NT2/D1 (cell line): ENCODE measurements around the gene RHEX.

Source experiments
- DNase-seq: peaks from one replicate; pipeline ENCODE4 v3.0.0-alpha.2; 2011; ENCODE audit warnings: low read depth, low spot score
- H3K27me3 ChIP-seq: 2 replicates; pipeline ENCODE4 v1.6.0; 2011; ENCODE audit warnings: mild to moderate bottlenecking; ENCODE audit not compliant: insufficient read length, insufficient read depth
- H3K36me3 ChIP-seq: 2 replicates; pipeline ENCODE4 v1.6.1; 2011; ENCODE audit warnings: mild to moderate bottlenecking, low read length, mixed read lengths; ENCODE audit not compliant: insufficient read depth, insufficient read length
- H3K4me1 ChIP-seq: 2 replicates; pipeline ENCODE4 v1.5.1; 2011; ENCODE audit not compliant: insufficient read depth, insufficient read length
- H3K4me3 ChIP-seq: 2 replicates; pipeline ENCODE4 v1.5.1; 2011; ENCODE audit warnings: low read depth; ENCODE audit not compliant: insufficient read length
- H3K9ac ChIP-seq: 2 replicates; pipeline ENCODE4 v1.6.0; 2011; ENCODE audit warnings: low read depth; ENCODE audit not compliant: insufficient read length
- H3K9me3 ChIP-seq: 2 replicates; pipeline ENCODE4 v1.5.1; 2011; ENCODE audit warnings: mild to moderate bottlenecking, low read length; ENCODE audit not compliant: insufficient read depth
- SUZ12 ChIP-seq: IDR thresholded peaks from 2 replicates; pipeline ENCODE4 v1.6.1; 2011; ENCODE audit not compliant: insufficient read length, insufficient read depth; ENCODE audit errors: extremely low read depth
- YY1 ChIP-seq: IDR thresholded peaks from 2 replicates; pipeline ENCODE4 v1.6.1; 2011; ENCODE audit not compliant: insufficient read length, insufficient read depth
- ZNF274 ChIP-seq: IDR thresholded peaks from 2 replicates; pipeline ENCODE4 v1.6.1; 2011; ENCODE audit warnings: mild to moderate bottlenecking, low read depth, low read length

The RHEX gene

DNA sequence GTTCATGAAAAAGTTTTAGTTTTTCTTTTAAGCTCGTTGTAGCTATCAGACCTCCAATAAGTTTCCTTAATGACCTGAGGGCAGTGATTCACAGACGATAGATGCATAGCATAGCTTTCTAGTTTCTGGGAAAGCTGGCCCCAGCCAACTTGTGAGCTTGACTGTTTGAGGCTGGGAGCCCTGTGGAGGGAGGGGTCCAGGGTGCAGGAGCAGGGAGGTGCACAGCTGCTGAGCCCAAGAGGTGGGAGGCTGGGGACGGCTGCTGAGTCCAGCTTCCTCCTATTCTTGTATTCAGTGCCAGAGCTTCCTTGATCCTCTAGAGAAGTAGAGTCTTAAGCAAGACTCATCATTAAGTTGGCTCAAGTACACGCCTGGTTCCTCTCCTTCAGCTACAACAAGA is 75.2 kb downstream of the RHEX start:
- no peak for DNase-seq

DNA sequence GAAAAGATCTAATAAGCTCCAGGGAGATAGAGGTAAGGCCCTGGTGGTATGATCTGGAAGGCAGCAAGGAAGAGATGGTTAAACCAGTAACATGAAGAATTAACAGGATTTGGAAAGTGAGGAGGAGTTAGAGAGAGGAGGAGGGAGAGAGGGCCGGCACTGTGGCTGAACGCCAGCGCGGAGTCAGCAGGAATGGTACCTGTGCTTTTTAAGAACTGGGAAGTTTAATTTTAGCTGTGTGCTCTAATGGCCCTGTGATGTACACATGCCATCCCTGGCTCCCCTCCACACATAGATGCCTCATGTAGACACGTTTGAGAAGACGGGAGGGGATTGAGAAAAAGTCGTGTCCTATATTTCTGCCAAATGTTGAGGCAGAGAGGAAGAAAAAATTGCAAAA is 78.1 kb downstream of the RHEX start:
- no peaks in the 10 kb centered on the region for H3K36me3 ChIP-seq
- no peaks in the 10 kb centered on the region for H3K4me1 ChIP-seq
- H3K4me3 ChIP-seq = no peak overlapping the region
- H3K9me3 ChIP-seq = no peaks in the 10 kb centered on the region
- TF ChIP-seq ZNF274 (no peak), YY1 (no peak), SUZ12 (no peak)
- no peak overlapping the region for H3K9ac ChIP-seq
- DNase-seq = no peak
- no peaks in the 10 kb centered on the region for H3K27me3 ChIP-seq

More for the DNA sequence above, 75.2 kb downstream of the RHEX start:
- Histone ChIP-seq H3K9ac (no peak overlapping the region), H3K27me3 (no peaks in the 10 kb centered on the region), H3K4me3 (no peak overlapping the region), H3K9me3 (no peaks in the 10 kb centered on the region), H3K4me1 (no peaks in the 10 kb centered on the region), H3K36me3 (no peaks in the 10 kb centered on the region)
- no peak for TF ChIP-seq SUZ12
- no peak for TF ChIP-seq ZNF274
- no peak for TF ChIP-seq YY1

DNA sequence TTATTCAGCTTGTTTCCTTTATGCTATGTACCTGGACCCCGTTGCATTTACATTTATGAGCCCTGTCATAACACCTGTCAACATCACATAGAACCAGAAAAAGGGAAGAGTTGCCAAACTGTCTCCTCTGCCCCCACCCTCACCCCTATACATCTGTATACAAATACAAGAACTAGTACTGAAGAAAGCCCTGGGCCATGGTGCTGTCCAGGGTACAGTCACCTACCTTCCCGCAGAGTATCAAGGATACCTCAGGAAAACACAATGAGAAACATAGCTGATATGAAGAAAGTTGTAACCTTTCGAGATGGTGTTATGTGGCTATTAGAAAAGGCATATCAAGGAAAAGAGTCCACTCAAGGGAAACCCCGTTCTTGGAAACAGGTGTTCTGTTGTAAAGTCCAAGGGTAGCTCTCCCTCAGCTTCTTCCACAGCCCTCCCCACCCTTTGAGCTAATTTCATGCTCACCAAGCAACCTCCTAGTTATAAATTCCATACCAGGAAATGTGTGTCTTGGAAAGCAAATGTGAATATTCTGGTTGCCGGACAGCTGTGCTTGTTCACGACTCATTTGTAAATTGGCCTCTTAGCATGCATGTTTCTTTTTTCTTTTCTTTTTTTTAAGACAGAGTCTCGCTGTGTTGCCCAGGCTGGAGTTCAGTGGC is 80.9 kb downstream of the RHEX start:
- no peak overlapping the region for H3K9ac ChIP-seq
- H3K36me3 ChIP-seq = no peaks in the 10 kb centered on the region
- DNase-seq = no peak
- no peaks in the 10 kb centered on the region for H3K4me1 ChIP-seq
- TF ChIP-seq SUZ12 (no peak), YY1 (no peak), ZNF274 (no peak)
- H3K4me3 ChIP-seq = no peak overlapping the region
- H3K9me3 ChIP-seq = no peaks in the 10 kb centered on the region
- no peaks in the 10 kb centered on the region for H3K27me3 ChIP-seq

DNA sequence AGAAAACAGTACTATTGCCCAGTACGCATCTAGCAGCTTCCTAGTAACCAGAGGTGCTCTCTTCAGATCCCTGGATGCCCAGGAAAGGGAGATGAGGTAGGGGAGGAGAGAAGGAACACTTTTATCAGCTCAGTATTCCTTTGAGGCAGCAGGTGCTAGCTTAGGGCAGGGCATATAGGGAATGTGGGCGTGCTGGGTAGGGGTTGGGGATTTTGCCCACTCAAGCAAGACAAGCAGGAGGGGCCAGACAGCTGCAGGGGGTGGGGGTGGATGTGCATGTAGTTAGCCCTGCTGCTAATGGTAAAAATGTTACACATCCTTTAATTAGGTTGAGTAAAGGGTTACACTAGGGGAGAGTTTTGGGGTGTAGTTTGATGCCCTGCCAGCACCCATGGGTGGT is 82.3 kb downstream of the RHEX start:
- Histone ChIP-seq H3K27me3 (no peaks in the 10 kb centered on the region), H3K9ac (no peak overlapping the region)

DNA sequence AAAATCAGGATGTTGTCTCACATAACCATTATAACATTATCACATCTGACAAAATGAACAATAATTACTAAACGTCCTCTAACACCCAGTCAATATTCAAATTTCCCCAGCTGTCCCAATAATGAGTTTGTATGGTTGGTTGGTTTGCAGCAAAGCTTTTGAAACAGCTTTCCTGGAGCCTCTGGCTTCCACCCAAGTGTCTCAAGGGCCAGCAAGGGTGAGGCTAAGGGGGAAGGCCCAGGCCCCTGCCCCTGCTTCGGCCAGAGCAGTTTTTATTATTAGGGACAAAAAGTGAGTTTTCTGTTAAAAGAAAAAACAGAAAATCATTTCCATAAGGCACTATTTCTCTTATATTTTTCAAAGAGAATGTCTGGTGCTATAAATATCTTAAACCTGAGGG is 83.3 kb downstream of the RHEX start:
- no peak for DNase-seq
- Histone ChIP-seq H3K4me3 (no peak overlapping the region), H3K4me1 (no peaks in the 10 kb centered on the region), H3K27me3 (no peaks in the 10 kb centered on the region), H3K9me3 (no peaks in the 10 kb centered on the region), H3K9ac (no peak overlapping the region), H3K36me3 (no peaks in the 10 kb centered on the region)
- no peak for TF ChIP-seq YY1

More for the DNA sequence above, 82.3 kb downstream of the RHEX start:
- TF ChIP-seq YY1 (no peak), ZNF274 (no peak), SUZ12 (no peak)
- no peak for DNase-seq
- Histone ChIP-seq H3K36me3 (no peaks in the 10 kb centered on the region), H3K9me3 (no peaks in the 10 kb centered on the region), H3K4me3 (no peak overlapping the region), H3K4me1 (no peaks in the 10 kb centered on the region)

DNA sequence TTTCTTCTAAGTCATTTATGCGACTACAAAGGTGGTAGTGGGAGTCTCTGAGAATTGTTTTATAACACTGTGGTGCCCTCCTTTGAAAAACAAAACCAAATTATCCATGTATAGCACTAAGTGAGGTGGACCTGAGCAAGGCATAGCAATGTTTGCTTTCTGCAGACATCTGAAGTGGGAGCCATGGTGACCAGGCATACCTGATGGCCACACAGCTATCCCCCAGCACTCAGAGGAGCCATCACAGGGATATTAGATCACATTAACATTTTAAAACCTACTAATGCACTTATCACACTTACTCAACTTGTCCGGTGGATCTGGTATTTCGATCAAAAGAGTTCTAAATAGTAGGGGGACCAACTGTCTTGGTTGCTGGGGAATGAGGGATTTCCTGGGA is 89.0 kb downstream of the RHEX start:
- H3K9me3 ChIP-seq = no peaks in the 10 kb centered on the region
- no peak for DNase-seq
- H3K4me3 ChIP-seq = no peak overlapping the region
- H3K36me3 ChIP-seq = no peaks in the 10 kb centered on the region
- H3K4me1 ChIP-seq = peaks cover 3% of the 10 kb centered on the region
- no peaks in the 10 kb centered on the region for H3K27me3 ChIP-seq
- TF ChIP-seq SUZ12 = no peak
- no peak for TF ChIP-seq ZNF274
- TF ChIP-seq YY1 = no peak
- no peak overlapping the region for H3K9ac ChIP-seq

DNA sequence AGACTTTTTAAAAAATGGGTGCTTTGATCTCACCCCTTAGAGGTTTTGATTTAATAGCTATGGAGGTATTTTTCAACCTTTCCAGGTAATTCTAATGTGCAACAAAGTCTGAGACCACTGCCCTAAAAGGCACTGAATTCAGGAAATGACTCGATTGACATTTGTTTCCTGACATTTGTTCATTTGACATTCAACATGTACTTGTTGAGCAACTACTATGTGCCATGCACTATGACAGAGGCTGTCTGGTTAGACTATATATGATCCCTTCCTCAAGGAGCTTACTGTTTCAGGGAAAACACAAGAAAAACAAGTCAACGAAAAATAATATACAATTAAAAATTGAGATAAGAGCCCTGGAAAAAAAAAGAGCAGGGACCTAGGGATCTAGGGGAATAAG is 89.8 kb downstream of the RHEX start:
- Histone ChIP-seq H3K27me3 (no peaks in the 10 kb centered on the region), H3K4me1 (peaks cover 3% of the 10 kb centered on the region), H3K4me3 (no peak overlapping the region), H3K36me3 (no peaks in the 10 kb centered on the region), H3K9ac (no peak overlapping the region), H3K9me3 (no peaks in the 10 kb centered on the region)
- DNase-seq = no peak
- TF ChIP-seq SUZ12 = no peak
- TF ChIP-seq YY1 = no peak
- TF ChIP-seq ZNF274 = no peak

DNA sequence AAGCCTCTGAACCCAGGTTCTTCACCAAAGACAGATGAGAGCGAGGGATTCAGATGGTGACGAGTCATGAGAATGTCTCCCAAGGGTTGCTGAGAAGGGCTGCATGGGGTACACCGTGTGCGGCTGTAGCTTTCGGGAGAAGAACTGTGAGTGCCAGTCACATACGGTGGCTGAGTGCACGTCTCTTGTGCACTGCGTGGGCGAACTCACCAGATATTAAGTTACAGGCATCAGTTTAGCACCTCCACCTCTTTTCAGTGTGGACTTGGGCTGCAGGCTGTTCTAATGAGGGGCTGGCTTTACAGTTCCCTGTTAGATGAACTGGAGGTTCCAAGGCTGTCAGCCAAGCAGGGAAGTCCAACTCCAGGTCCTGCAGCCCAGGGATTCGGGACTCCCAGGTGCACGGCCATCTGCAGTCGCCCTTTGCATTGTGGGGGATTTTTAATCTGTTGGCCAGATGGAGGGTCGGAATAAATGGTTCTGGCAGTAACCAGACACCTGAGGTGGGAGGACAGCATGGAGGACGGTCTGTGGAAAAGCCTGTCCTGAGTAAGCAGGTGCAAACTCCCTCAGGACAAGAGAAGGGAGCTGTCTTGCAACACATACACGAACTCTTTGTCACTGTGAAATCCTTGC is 90.7 kb downstream of the RHEX start:
- TF ChIP-seq ZNF274 = no peak
- no peak for TF ChIP-seq YY1
- no peak for DNase-seq
- Histone ChIP-seq H3K4me1 (peaks cover 3% of the 10 kb centered on the region), H3K9ac (no peak overlapping the region), H3K4me3 (no peak overlapping the region), H3K27me3 (no peaks in the 10 kb centered on the region), H3K9me3 (no peaks in the 10 kb centered on the region), H3K36me3 (no peaks in the 10 kb centered on the region)
